Measurements from ENCODE around the gene UBALD2. TPM values are rescaled to one million over a fixed set of nuclear protein-coding genes. Genes with fewer than 3 reads are reported as not detected.
"Not testable (repeated sequence)": the region's sequence is repeated elsewhere in the genome, so short reads cannot be mapped to it uniquely, and the experiment has no call there.

UBALD2 gene
- total RNA-seq, 1 donor from 2014 or later, result 18.4 TPM

GRCh38 chr17:76264425-76264754 is 758 bp upstream of the UBALD2 start:
- Histone ChIP-seq H3K4me1 (peaks cover 59% of the 10 kb centered on the region), H3K36me3 (peaks cover 0 to 3% of the 10 kb centered on the region in 2 donors), H3K9me3 (no peaks in the 10 kb centered on the region), H3K4me3 (no peak overlapping the region), H3K27me3 (no peaks in the 10 kb centered on the region), H3K27ac (peak overlapping the region; percentile 67)
- intact Hi-C loops (cut with DNase I), result no loop called here
- TF ChIP-seq, protein P1, sequence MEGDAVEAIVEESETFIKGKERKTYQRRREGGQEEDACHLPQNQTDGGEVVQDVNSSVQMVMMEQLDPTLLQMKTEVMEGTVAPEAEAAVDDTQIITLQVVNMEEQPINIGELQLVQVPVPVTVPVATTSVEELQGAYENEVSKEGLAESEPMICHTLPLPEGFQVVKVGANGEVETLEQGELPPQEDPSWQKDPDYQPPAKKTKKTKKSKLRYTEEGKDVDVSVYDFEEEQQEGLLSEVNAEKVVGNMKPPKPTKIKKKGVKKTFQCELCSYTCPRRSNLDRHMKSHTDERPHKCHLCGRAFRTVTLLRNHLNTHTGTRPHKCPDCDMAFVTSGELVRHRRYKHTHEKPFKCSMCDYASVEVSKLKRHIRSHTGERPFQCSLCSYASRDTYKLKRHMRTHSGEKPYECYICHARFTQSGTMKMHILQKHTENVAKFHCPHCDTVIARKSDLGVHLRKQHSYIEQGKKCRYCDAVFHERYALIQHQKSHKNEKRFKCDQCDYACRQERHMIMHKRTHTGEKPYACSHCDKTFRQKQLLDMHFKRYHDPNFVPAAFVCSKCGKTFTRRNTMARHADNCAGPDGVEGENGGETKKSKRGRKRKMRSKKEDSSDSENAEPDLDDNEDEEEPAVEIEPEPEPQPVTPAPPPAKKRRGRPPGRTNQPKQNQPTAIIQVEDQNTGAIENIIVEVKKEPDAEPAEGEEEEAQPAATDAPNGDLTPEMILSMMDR (IDR thresholded peaks at IDR 0.05), result no peak
- TF ChIP-seq POLR2AphosphoS5 (IDR thresholded peaks at IDR 0.05; ENCODE audit: insufficient read depth in 1 of 2, low read depth in 1 of 2) (no peak), POLR2A (IDR thresholded peaks at IDR 0.05) (no peak)
- no peak for DNase-seq (ENCODE audit: extremely low spot score in 2 of 2)

DNA sequence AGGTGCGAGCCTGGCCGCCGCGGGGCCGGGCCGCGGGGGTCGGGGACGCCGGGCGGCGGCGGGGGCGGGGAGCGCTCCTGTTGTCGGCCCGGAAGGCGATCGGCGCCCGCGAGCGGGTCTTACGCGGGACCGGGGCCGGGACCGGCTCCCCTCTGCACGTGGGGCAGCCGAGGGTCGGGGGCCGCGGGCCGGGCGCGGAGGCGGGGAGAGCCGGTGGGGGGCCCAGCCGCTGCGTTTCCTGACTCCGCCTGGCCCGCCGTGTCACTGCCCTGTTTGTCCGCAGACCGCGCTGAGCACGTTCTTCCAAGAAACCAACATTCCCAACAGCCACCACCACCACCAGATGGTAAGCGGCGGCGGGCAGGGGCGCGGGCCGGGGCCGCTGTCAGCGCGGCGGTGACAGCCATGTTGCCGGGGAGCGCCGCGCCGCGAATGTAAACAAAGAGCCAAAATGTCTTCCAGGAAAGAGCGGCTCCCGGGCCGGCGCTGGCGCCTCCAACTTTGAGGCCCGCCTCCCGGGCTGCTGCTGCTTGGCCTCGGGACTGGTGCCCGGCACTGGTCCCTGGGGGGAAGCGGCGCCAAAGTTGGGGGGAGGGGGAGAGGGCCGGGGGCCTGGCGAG is 586 bp downstream of the UBALD2 start:
- peak overlapping the region; percentile 97 for H3K27ac ChIP-seq
- H3K4me1 ChIP-seq, result peaks cover 62% of the 10 kb centered on the region
- intact Hi-C loops (cut with DNase I), result no loop called here
- peaks cover 0 to 13% of the 10 kb centered on the region in 2 donors for H3K36me3 ChIP-seq
- no peaks in the 10 kb centered on the region for H3K9me3 ChIP-seq
- H3K4me3 ChIP-seq, result peak overlapping the region; percentile 86 to 99
- no peak for TF ChIP-seq POLR2A (IDR thresholded peaks at IDR 0.05)
- TF ChIP-seq, protein P1 (IDR thresholded peaks at IDR 0.05), result no peak
- TF ChIP-seq POLR2AphosphoS5 (IDR thresholded peaks at IDR 0.05; ENCODE audit: insufficient read depth in 1 of 2, low read depth in 1 of 2), result no peak
- DNase-seq (ENCODE audit: extremely low spot score in 2 of 2), result no peak
- H3K27me3 ChIP-seq, result no peaks in the 10 kb centered on the region

GRCh38 chr17:76266244-76266938 is 1.2 kb downstream of the UBALD2 start:
- intact Hi-C loops (cut with DNase I), result no loop called here
- Histone ChIP-seq H3K27ac (peak overlapping the region; percentile 97), H3K36me3 (peaks cover 0 to 13% of the 10 kb centered on the region in 2 donors), H3K27me3 (no peaks in the 10 kb centered on the region), H3K4me3 (peak overlapping the region; percentile 86 to 99), H3K4me1 (peaks cover 69% of the 10 kb centered on the region), H3K9me3 (no peaks in the 10 kb centered on the region)
- TF ChIP-seq, protein P1 (IDR thresholded peaks at IDR 0.05), result no peak
- no peak for TF ChIP-seq POLR2AphosphoS5 (IDR thresholded peaks at IDR 0.05; ENCODE audit: insufficient read depth in 1 of 2, low read depth in 1 of 2)
- TF ChIP-seq POLR2A (IDR thresholded peaks at IDR 0.05), result no peak
- DNase-seq (ENCODE audit: extremely low spot score in 2 of 2), result no peak

- peaks cover 76% of the 10 kb centered on the region for H3K4me1 ChIP-seq
Measured at GRCh38 chr17:76267051-76267576, 2.0 kb downstream of the UBALD2 start.

GRCh38 chr17:76267581-76268001 is 2.4 kb downstream of the UBALD2 start:
- H3K27me3 ChIP-seq; H3K9me3 ChIP-seq; DNase-seq (ENCODE audit: extremely low spot score in 2 of 2); intact Hi-C loops (cut with DNase I): not testable (repeated sequence)
- H3K4me3 ChIP-seq, result peak overlapping the region in 1 of 2 donors; percentile 17
- peaks cover 0 to 13% of the 10 kb centered on the region in 2 donors for H3K36me3 ChIP-seq
- peaks cover 76% of the 10 kb centered on the region for H3K4me1 ChIP-seq
- H3K27ac ChIP-seq, result peak overlapping the region; percentile 97

More at GRCh38 chr17:76267051-76267576, 2.0 kb downstream of the UBALD2 start:
- Histone ChIP-seq H3K27me3 (no peaks in the 10 kb centered on the region), H3K9me3 (no peaks in the 10 kb centered on the region), H3K36me3 (peaks cover 0 to 13% of the 10 kb centered on the region in 2 donors), H3K27ac (peak overlapping the region; percentile 97), H3K4me3 (peak overlapping the region in 1 of 2 donors; percentile 86)
- DNase-seq (ENCODE audit: extremely low spot score in 2 of 2), result no peak
- intact Hi-C loops (cut with DNase I), result no loop called here
- TF ChIP-seq POLR2A (IDR thresholded peaks at IDR 0.05) (no peak), POLR2AphosphoS5 (IDR thresholded peaks at IDR 0.05; ENCODE audit: insufficient read depth in 1 of 2, low read depth in 1 of 2) (no peak)
- TF ChIP-seq, protein P1 (IDR thresholded peaks at IDR 0.05), result no peak

Measured in vagina (tissue), 2 donors.